ENCODE data around the gene TM6SF1. TPM values are rescaled to one million over a fixed set of nuclear protein-coding genes. Genes with fewer than 3 reads are reported as not detected.
"Not testable (repeated sequence)": the region's sequence is repeated elsewhere in the genome, so short reads cannot be mapped to it uniquely, and the experiment has no call there.

TM6SF1 gene
- total RNA-seq, 1 donor from 2014 or later, result 0.81 TPM

DNA sequence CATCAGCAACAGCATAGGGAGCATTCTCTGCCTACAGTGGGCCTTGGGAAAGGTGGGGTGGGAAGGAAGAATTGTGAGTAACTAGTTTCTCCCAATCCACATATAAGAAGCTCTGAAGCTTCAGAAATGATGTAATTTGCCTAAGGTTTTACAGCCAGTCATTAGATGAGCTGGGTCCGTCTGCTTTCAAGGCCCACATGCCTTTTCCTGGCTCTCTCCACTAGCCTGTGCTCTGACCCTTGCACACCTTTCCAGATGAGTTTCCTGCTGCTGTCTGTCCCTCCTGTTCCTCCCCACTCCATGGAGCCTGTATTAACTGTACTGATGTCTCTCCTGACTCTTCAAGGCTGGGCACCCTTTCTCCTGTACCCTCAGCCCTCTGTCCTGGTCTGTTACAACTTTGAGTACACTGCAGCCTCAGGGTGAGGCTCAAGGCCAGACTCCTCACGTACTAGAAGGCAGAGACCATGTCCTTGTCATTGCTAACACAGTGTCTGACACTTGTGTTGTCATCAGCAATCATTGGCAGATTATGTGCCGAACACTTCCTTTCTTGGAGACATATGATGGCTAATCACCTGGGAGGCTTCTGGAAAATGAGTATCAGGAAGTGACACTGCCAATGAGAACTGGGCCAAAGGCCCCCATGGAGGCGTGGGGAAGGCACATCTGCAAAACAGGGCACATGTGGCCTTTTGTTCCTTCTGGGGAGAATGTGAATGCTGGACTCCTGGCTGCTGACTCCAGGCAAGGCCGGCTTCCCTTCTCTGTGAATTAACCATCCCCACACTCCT lies 6.6 kb downstream of the TM6SF1 start:
- ATAC-seq (no peak), DNase-seq (ENCODE audit: low spot score) (no peak)

DNA sequence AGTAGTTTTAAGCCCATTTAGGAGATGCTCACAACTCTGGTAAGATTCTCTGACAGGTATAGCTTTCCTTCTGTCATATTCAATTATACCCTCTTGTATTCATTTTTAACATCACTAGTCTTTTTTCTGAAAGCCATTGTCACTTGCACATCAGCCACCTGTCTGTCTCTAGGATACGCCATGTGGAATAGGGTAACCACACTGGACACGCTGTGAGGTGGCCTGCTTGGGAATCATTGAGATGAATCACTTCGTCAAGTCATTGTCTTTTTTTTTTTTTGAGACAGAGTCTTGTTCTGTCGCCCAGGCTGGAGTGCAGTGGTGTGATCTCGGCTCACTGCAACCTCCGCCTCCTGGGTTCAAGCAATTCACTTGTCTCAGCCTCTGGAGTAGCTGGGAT lies 7.4 kb downstream of the TM6SF1 start:
- ATAC-seq, result no peak
- no peak for DNase-seq (ENCODE audit: low spot score)

GRCh38 chr15:83115410-83115809 lies 8.0 kb downstream of the TM6SF1 start:
- ATAC-seq (no peak), DNase-seq (ENCODE audit: low spot score) (no peak)

DNA sequence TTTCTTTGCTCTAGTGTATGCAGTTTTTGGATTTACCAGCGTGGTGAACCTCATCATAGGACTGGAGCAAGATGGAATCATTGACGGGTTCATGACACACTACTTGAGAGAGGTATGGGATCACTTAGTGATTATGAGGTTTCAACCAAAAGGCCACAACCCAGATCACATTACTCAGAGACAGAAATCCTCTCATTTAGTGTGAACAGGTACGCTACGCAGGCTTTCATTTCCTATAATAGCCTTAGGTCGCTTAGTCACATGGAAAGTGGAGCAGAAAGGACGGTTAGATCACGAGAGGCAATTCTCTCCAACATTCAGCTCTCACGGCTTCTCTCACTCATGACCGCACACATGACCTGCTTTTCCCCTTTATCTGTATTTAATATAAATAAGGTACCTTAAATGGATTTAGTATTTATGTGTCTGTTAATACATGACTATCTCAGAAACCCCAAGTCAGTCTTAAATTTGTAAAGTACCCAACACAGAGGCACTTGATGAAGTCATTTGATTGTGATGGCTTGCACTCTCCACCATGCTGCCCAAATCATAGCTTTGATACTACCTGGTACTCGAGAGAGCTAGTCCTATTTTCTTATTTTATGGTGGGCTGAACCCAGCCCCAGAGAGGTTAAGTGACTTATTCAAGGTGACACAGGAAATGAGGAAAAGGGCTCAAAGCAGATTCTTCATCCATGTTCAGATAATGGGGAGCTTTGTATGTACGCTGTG lies 8.6 kb downstream of the TM6SF1 start:
- DNase-seq (ENCODE audit: low spot score) (no peak), ATAC-seq (no peak)

DNA sequence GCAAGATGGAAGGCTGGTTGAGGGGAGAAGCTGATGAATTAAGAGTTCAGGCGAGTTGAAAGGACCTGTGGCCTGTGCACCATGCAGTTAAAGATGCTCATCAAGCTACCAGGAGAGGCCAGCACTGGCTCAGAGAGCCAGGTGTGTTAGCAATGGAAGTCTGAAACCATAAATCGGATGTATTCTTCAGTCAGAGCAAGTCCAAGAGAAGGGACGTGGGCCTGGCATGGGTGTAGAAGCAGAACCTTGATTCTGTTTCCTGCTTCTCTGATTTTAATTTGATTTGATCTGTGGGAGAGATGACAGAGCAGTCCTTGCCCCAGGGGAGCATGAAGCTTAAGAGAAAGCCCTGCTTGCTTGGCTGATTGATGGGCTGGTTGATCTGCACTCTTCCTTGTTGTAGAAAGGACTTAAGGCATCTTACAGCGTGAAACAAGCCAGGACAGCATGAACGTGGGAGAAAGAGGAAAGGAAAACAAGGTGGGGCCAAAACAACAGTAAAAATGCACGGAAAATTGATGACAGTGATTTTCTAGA lies 10.9 kb downstream of the TM6SF1 start:
- DNase-seq (ENCODE audit: low spot score), result no peak
- no peak for ATAC-seq

DNA sequence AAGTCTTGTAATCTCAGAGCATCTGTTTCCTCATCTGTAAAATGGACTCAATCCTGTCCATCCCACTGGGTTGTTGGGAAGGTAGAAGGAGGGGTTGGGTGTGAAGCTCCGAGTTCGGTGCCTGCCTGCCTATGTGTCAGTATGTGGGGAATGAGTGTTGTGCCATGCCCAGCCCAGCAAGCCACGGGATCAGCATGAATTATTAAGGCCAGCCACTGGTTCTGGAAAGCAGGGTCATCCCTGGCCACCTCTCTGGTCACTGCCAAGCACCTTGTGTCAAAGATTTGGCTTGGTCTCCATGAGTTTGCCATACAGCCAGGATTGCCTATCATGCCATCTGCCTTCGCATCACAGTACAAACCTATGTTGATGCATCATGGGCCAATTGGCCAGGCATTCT lies 11.5 kb downstream of the TM6SF1 start:
- DNase-seq (ENCODE audit: low spot score), result no peak
- ATAC-seq, result no peak

DNA sequence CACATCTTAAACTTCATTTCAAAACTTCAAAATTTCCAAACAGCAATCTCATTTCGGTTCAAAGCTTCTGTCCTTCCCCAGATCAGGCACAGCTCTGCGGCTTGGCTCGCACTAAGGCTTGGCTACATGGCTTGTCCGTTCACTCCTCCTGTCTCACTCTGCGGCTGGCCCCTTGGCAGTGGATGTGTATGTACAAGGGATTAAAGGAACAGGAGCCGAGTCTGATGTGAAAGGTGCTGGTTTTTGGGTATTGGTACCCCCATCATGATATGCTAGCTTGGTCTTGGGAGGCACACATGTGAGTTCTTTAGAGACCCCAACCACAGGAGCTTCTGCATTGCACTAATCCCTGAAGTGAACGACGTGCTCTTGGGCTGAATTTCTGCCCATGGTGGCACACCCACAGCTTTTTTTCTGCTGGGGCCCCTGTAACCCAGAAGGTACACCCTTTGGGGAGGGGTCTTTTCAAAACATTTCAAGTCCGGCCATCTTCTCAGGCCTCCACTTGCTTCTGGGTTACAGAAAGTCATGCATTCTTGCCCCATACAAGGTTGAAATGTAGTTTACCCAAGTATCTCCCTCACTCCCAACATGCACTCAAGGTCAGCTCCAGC lies 12.6 kb downstream of the TM6SF1 start:
- ATAC-seq (no peak), DNase-seq (ENCODE audit: low spot score) (no peak)

DNA sequence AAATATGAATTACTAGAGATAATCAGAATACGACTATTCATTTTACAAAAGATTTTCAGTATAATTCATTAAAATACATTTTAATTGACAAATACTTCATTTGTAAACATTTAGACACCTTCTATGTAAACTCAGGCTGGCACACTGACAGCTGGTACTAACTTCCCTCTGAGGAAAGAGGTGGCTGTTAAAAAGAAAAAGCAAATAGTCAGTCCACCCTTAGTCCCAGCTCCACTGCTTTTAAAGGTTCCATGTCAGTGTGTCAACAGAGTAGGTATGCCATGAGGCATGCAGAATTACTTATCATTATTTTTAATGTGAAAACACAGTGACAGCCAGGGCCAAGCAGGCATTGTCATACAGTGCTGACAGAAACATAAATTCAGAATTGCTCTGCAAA lies 16.1 kb downstream of the TM6SF1 start:
- no peak for ATAC-seq
- no peak for DNase-seq (ENCODE audit: low spot score)

- ATAC-seq (no peak), DNase-seq (ENCODE audit: low spot score) (no peak)
These were observed 20.2 kb downstream of the TM6SF1 start for GRCh38 chr15:83127547-83128150.

GRCh38 chr15:83129791-83130190 lies 22.3 kb downstream of the TM6SF1 start:
- no peak for ATAC-seq
- DNase-seq (ENCODE audit: low spot score), result no peak

DNA sequence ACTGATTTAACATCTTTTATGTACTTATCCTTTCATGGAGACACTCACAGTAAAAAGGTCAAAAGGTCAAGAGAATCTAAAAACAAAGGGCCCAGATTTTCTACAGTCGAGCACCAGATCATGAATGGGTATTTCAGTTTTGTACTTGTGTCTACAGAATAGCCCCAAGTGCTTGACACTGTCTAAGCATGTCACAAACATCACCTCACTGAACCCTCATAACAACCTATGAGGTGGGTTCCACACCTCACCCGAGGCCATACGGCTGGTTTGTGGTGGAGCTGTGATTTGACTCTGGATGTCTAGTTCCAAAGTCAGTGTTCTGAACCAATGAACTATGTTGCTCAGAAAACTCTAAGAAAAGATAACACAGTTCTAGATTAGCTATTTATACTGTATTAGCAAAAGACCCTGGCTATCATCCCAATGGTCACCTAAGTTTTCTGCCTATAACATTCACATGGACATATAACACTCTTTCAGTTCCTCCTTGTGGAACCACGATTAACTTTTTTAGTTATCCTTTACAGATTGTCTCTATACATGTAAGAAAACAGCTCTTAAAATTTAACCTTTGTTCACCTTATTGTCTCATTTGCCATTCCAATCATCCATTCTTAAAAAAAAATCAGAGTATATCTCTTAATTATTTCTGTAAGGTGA lies 25.5 kb downstream of the TM6SF1 start:
- ATAC-seq (no peak), DNase-seq (ENCODE audit: low spot score) (no peak)

GRCh38 chr15:83142151-83142550 lies 34.7 kb downstream of the TM6SF1 start:
- not testable (repeated sequence) for ATAC-seq; DNase-seq (ENCODE audit: low spot score)

- no peak for ATAC-seq
- DNase-seq (ENCODE audit: low spot score), result no peak
These were observed 37.3 kb downstream of the TM6SF1 start for GRCh38 chr15:83144771-83145170.

GRCh38 chr15:83153288-83153687 lies 45.8 kb downstream of the TM6SF1 start:
- ATAC-seq, result no peak
- no peak for DNase-seq (ENCODE audit: low spot score)

- no peak for DNase-seq (ENCODE audit: low spot score)
- ATAC-seq, result no peak
These were observed 48.5 kb downstream of the TM6SF1 start for GRCh38 chr15:83155942-83156341.

- ATAC-seq (no peak), DNase-seq (ENCODE audit: low spot score) (no peak)
These were observed 50.9 kb downstream of the TM6SF1 start for GRCh38 chr15:83158393-83158792.

DNA sequence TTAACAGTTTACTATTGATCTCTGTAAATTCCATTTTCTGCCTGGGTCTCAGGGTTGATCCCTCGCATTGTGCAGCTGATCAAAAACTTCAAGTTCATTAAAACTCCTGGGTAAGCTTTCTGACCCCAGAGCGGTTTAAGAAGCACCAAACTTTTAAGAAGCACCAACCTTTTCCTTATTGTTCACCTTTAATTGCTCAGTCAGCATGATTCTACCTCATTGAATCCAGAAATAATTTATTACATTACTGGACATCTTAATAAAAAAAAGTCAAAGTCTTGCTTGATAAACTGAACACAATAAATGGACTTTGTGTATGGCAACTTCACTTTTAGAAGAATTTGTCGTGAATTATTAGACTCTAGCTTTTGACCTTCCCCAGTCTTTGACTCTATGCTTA lies 53.3 kb downstream of the TM6SF1 start:
- DNase-seq (ENCODE audit: low spot score), result no peak
- no peak for ATAC-seq

- DNase-seq (ENCODE audit: low spot score) (no peak), ATAC-seq (no peak)
These were observed 55.6 kb downstream of the TM6SF1 start for GRCh38 chr15:83163032-83163431.

GRCh38 chr15:83164111-83164770 lies 56.8 kb downstream of the TM6SF1 start:
- no peak for ATAC-seq
- no peak for DNase-seq (ENCODE audit: low spot score)

DNA sequence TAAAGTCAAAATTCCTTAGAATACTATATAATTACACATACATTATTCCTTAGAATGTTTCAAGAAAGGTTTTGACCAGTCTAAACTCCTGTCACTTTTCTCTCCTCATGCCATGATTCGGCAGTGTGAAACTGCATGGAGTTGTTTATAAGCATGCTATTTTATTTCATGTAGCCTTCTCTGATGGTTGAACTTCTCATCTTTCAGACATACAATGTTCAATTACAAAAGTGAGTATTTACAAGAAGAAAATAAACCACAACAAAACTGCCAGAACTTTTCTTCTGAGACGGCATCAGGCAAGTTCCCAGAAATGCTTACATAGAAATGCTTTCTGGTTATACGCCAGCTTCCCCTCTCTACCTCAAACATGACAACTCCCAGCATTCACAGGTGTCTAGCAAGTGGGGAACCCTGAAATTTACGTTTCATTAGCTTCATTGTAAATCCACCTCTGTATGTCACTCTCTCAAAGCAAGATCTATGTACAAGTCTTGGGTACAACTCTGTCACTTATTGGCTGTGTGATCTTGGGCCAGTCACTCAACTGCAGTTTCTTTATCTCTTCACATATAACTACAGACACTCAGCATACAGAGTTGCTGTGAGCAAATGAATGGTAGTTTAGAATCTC lies 57.4 kb downstream of the TM6SF1 start:
- no peak for DNase-seq (ENCODE audit: low spot score)
- no peak for ATAC-seq

Measured in left lobe of liver (tissue), 2 donors.